Ishikawa (cell line): Measurements from ENCODE around the gene ARX.

Source experiments
- CEBPB ChIP-seq: IDR thresholded peaks from 2 replicates; pipeline ENCODE4 v1.6.1; 2012
- EP300 ChIP-seq: IDR thresholded peaks from 2 replicates; pipeline ENCODE4 v1.6.1; 2012; ENCODE audit warnings: borderline replicate concordance
- TAF1 ChIP-seq: IDR thresholded peaks from 2 replicates; pipeline ENCODE4 v1.6.1; 2012; ENCODE audit warnings: low read depth, mild to moderate bottlenecking
- TF ChIP-seq, protein P1 (sequence below): IDR thresholded peaks from 2 replicates; pipeline ENCODE4 v1.6.1; 2012
- TF ChIP-seq, protein P2 (sequence below): IDR thresholded peaks from 2 replicates; pipeline ENCODE4 v1.6.1; 2012

DNA sequence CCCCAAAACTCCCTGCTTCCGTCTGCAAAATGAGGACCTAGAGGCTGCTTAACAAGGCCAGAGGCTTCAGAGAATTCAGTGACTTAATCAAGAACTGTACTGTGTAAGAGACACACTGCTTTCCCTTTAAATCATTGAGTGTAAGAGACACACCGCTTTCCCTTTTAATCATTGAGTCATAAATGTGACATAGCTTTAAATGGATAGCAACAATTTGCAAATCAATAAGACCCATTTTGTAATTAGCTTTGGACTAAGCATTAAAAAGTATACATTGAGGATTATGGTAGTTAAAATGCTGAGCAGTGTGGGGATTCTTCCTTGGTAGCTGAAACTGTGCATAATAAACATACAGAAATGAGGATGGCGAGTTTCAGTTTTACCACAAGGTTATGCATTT is 31.8 kb downstream of the ARX start:
- TF ChIP-seq EP300 (no peak), TAF1 (no peak), CEBPB (no peak)
- TF ChIP-seq, protein P1, sequence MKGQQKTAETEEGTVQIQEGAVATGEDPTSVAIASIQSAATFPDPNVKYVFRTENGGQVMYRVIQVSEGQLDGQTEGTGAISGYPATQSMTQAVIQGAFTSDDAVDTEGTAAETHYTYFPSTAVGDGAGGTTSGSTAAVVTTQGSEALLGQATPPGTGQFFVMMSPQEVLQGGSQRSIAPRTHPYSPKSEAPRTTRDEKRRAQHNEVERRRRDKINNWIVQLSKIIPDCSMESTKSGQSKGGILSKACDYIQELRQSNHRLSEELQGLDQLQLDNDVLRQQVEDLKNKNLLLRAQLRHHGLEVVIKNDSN: no peak
- TF ChIP-seq, protein P2, sequence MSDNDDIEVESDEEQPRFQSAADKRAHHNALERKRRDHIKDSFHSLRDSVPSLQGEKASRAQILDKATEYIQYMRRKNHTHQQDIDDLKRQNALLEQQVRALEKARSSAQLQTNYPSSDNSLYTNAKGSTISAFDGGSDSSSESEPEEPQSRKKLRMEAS: no peak
